Activated naive CD8-positive, alpha-beta T cell treated with anti-CD3 and anti-CD28 coated beads, Interleukin-2, amount 10 ng/mL, durations not matched to agents 7 days and 5 days (primary cell): ENCODE results near the gene EFCAB8. TPM values are rescaled to one million over a fixed set of nuclear protein-coding genes. Genes with fewer than 3 reads are reported as not detected.

Experiments used
- ATAC-seq: fragments of 150-1000 bp; cut with Tn5 transposase; one replicate; pipeline ENCODE4 v1.10.0; 2021; ENCODE audit warnings: low read depth, moderate library complexity
- POLR2A ChIA-PET: fragments of 350-600 bp; sonication (Branson Sonifier 250); formaldehyde crosslinking; loops from one replicate; lab custom pipeline; 2021; ENCODE audit warnings: antibody characterized with exemption; lab: Charles Lee
- DNase-seq: peaks from one replicate; pipeline ENCODE4 v3.0.0; 2021
- H3K27ac Mint-ChIP-seq: one replicate; pipeline ENCODE4 v1.8.0; 2022; ENCODE audit warnings: mild to moderate bottlenecking, mixed read lengths
- H3K27me3 Mint-ChIP-seq: one replicate; pipeline ENCODE4 v1.8.0; 2022; ENCODE audit warnings: mild to moderate bottlenecking, moderate library complexity, mixed read lengths
- H3K36me3 Mint-ChIP-seq: one replicate; pipeline ENCODE4 v1.8.0; 2021; ENCODE audit warnings: mild to moderate bottlenecking, mixed read lengths
- H3K4me1 Mint-ChIP-seq: one replicate; pipeline ENCODE4 v1.8.0; 2021; ENCODE audit warnings: mixed read lengths
- H3K4me3 Mint-ChIP-seq: one replicate; pipeline ENCODE4 v1.8.0; 2022; ENCODE audit warnings: mild to moderate bottlenecking, moderate library complexity, mixed read lengths
- H3K9me3 Mint-ChIP-seq: one replicate; pipeline ENCODE4 v1.8.0; 2021; ENCODE audit warnings: mixed read lengths
- total RNA-seq, 2 experiments: library from RNA; stranded (reverse); gene quantifications; one replicate each; pipeline ENCODE4 v1.2.3, GENCODE V29; 2021

EFCAB8 gene
- total RNA-seq, 2 experiments from 2014 or later = 0.47 to 0.77 TPM

DNA sequence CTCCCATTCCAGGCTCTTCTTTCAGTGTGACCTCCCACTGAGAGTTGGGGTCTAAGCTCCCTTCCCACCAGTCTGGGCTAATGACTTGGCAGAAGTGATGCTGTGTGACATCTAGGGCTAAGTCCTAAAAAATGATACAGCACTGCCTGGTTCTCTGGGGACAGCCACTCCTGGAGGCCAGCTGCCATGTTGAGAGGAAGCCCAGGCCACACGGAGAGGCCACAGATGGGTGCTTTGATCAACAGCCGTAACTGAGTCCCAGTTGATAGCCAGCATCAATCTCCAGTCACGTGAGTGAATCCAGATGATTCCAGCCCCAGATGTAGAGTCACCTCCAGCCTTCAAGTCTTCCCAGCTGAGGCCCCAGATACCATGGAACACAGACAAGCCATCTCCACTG lies 131.7 kb downstream of the EFCAB8 start:
- Mint-ChIP-seq H3K4me3 (no peak overlapping the region), H3K9me3 (peaks cover 8% of the 10 kb centered on the region), H3K27me3 (peaks cover 2% of the 10 kb centered on the region), H3K27ac (no peak overlapping the region), H3K36me3 (peaks cover 7% of the 10 kb centered on the region), H3K4me1 (peaks cover 7% of the 10 kb centered on the region)
- DNase-seq (no peak), ATAC-seq (no peak)
- POLR2A ChIA-PET = interaction anchor here (0.6 kb wide), 1 partner anchor 147 kb away, joined by 3 read pairs; no protein-coding TSS in a partner anchor

GRCh38 chr20:32991383-32991782 lies 132.7 kb downstream of the EFCAB8 start:
- POLR2A ChIA-PET = no interaction called here
- H3K4me3 Mint-ChIP-seq = no peak overlapping the region
- DNase-seq (no peak), ATAC-seq (no peak)
- H3K9me3 Mint-ChIP-seq = peaks cover 10% of the 10 kb centered on the region
- H3K27ac Mint-ChIP-seq = no peak overlapping the region
- peaks cover 7% of the 10 kb centered on the region for H3K36me3 Mint-ChIP-seq
- H3K4me1 Mint-ChIP-seq = peaks cover 7% of the 10 kb centered on the region
- peaks cover 2% of the 10 kb centered on the region for H3K27me3 Mint-ChIP-seq

- Mint-ChIP-seq H3K4me1 (peaks cover 7% of the 10 kb centered on the region), H3K27ac (no peak overlapping the region), H3K36me3 (peaks cover 9% of the 10 kb centered on the region), H3K9me3 (peaks cover 13% of the 10 kb centered on the region), H3K27me3 (peaks cover 2% of the 10 kb centered on the region), H3K4me3 (no peak overlapping the region)
- no peak for ATAC-seq
- POLR2A ChIA-PET = no interaction called here
- DNase-seq = no peak
Measured at GRCh38 chr20:32991792-32992641, 133.3 kb downstream of the EFCAB8 start.

GRCh38 chr20:32993496-32994050 lies 134.8 kb downstream of the EFCAB8 start:
- H3K27me3 Mint-ChIP-seq = peaks cover 2% of the 10 kb centered on the region
- no peak overlapping the region for H3K27ac Mint-ChIP-seq
- H3K4me3 Mint-ChIP-seq = no peak overlapping the region
- no peak for ATAC-seq
- H3K9me3 Mint-ChIP-seq = peaks cover 13% of the 10 kb centered on the region
- H3K36me3 Mint-ChIP-seq = peaks cover 9% of the 10 kb centered on the region
- POLR2A ChIA-PET = no interaction called here
- peaks cover 8% of the 10 kb centered on the region for H3K4me1 Mint-ChIP-seq
- DNase-seq = no peak

DNA sequence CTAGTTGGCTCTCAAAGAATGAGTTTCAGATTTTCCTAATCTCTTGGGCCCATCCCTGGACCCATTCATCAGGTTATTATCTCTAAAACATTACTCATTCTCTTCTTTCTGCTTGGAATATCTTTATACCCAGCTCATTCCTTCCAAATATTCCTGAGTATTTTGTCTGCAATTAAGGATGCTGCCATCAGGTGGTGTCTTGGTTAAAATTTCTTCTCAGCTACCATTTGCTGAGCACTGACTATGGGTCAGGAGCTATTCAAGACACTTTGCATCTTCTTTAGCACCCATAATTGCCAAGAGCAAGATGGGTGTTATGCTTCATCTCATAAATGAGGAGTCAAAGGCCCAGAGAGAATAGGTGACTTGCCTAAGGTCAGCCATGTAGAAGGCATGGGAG lies 137.1 kb downstream of the EFCAB8 start:
- POLR2A ChIA-PET = no interaction called here
- Mint-ChIP-seq H3K4me3 (no peak overlapping the region), H3K4me1 (peaks cover 8% of the 10 kb centered on the region), H3K36me3 (peaks cover 9% of the 10 kb centered on the region), H3K27me3 (peaks cover 2% of the 10 kb centered on the region), H3K27ac (no peak overlapping the region), H3K9me3 (peaks cover 13% of the 10 kb centered on the region)
- DNase-seq = no peak
- no peak for ATAC-seq

GRCh38 chr20:32997431-32997830 lies 138.7 kb downstream of the EFCAB8 start:
- ATAC-seq = no peak
- Mint-ChIP-seq H3K36me3 (peaks cover 9% of the 10 kb centered on the region), H3K27me3 (peaks cover 2% of the 10 kb centered on the region), H3K27ac (peak overlapping the region; percentile 35), H3K4me3 (no peak overlapping the region), H3K9me3 (peaks cover 13% of the 10 kb centered on the region), H3K4me1 (peaks cover 7% of the 10 kb centered on the region)
- DNase-seq = no peak
- POLR2A ChIA-PET = no interaction called here

GRCh38 chr20:32999603-33000250 lies 141.0 kb downstream of the EFCAB8 start:
- DNase-seq (no peak), ATAC-seq (no peak)
- POLR2A ChIA-PET = no interaction called here
- no peak overlapping the region for H3K4me3 Mint-ChIP-seq
- H3K27me3 Mint-ChIP-seq = peaks cover 2% of the 10 kb centered on the region
- peaks cover 10% of the 10 kb centered on the region for H3K9me3 Mint-ChIP-seq
- no peak overlapping the region for H3K27ac Mint-ChIP-seq
- H3K36me3 Mint-ChIP-seq = peaks cover 7% of the 10 kb centered on the region
- H3K4me1 Mint-ChIP-seq = peaks cover 4% of the 10 kb centered on the region

DNA sequence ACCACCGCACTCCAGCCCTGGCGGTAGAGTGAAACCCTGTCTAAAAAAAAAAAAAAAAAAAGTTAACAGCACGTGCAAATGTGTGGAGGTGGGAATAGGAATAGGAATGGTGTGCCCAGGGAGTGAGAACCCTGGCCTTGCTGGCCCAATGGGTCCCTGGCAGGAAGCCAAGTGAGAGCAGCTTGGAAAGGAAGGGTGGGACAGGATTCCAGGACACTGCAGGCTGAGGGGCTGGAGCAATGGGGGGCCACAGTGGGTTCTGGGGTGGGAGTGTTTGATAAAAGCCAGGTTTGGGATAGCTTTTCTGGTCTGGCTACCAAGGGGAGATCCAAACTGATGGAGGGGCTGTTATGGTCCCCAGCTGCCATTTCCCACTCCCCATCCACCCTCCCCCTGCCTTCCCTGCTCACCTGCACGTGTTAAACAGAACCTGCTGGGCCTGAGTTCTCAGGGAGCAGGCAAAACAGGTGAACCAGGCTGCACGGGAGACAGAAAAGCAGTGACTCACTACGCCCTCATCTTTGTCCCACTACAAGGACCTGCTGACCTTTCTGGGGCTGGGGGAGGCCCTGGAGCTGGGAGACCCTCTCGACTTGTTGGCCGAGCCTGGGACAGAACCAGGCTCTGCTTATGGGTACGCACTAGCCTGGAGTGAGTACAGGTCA lies 142.2 kb downstream of the EFCAB8 start:
- POLR2A ChIA-PET = no interaction called here
- Mint-ChIP-seq H3K9me3 (peaks cover 6% of the 10 kb centered on the region), H3K27me3 (no peaks in the 10 kb centered on the region), H3K4me1 (peaks cover 7% of the 10 kb centered on the region), H3K4me3 (no peak overlapping the region), H3K36me3 (peaks cover 6% of the 10 kb centered on the region), H3K27ac (peak overlapping the region; percentile 30)
- no peak for ATAC-seq
- DNase-seq = no peak

GRCh38 chr20:33002087-33002808 lies 143.5 kb downstream of the EFCAB8 start:
- Mint-ChIP-seq H3K9me3 (peaks cover 3% of the 10 kb centered on the region), H3K27ac (peak overlapping the region; percentile 35), H3K36me3 (peaks cover 4% of the 10 kb centered on the region), H3K4me3 (no peak overlapping the region), H3K4me1 (peaks cover 10% of the 10 kb centered on the region), H3K27me3 (no peaks in the 10 kb centered on the region)
- ATAC-seq (no peak), DNase-seq (no peak)
- POLR2A ChIA-PET = no interaction called here

DNA sequence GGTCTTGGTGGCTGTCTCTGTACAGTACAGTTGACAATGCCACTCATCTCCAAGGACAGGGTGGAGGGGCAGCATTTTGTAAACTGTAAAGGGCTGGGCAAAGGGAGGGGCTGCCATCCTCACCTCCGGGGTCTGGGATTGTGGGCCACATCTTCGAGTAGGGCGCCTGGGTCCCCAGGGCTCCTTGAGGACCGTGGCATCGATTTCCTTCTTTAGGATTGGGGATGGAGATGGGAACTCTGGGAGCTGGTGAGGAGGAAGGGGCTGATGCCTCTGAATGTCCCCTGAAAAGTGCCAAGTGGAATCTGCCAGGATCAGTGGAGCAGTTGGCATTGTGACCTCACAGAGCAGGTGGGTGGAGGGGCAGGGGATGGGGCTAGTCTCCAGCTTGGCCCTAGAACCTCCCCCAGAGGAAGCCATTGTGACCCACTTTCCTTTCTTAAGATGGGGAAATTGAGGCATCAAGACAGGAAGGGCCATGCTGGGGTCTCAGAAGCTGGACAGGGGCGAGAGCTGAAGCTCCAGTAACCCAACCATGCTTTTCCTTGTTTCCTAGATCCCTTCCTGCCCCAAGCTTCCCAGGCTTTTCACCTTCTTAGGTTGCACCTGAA lies 145.5 kb downstream of the EFCAB8 start, which contains the start of gene SUN5:
Gene SUN5 (minus strand): TSS at position 293 of the 611 bp plus-strand sequence. CDS start 93 bp downstream, at position 200.
- Mint-ChIP-seq H3K4me3 (no peak within 1 kb of the TSS), H3K27me3 (no peaks in the 10 kb centered on the region), H3K4me1 (peaks cover 8% of the 10 kb centered on the region), H3K27ac (peak within 1 kb of the TSS; percentile 54), H3K9me3 (peaks cover 3% of the 10 kb centered on the region), H3K36me3 (peaks cover 4% of the 10 kb centered on the region)
- ATAC-seq (no peak), DNase-seq (no peak)
- POLR2A ChIA-PET = interaction anchor here (1.4 to 1.7 kb wide), 2 partner anchors 33 to 37 kb away, joined by 5 read pairs; no protein-coding TSS in a partner anchor

GRCh38 chr20:33005132-33005566 lies 146.4 kb downstream of the EFCAB8 start:
- no peak overlapping the region for H3K4me3 Mint-ChIP-seq
- ATAC-seq (no peak), DNase-seq (no peak)
- peaks cover 3% of the 10 kb centered on the region for H3K9me3 Mint-ChIP-seq
- peaks cover 8% of the 10 kb centered on the region for H3K4me1 Mint-ChIP-seq
- peak overlapping the region; percentile 54 for H3K27ac Mint-ChIP-seq
- H3K36me3 Mint-ChIP-seq = peaks cover 4% of the 10 kb centered on the region
- POLR2A ChIA-PET = interaction anchor here (1.4 to 1.7 kb wide), 2 partner anchors 34 to 38 kb away, joined by 5 read pairs; no protein-coding TSS in a partner anchor
- H3K27me3 Mint-ChIP-seq = no peaks in the 10 kb centered on the region
